Measurements from ENCODE around the gene FAM170B.

Gene FAM170B

DNA sequence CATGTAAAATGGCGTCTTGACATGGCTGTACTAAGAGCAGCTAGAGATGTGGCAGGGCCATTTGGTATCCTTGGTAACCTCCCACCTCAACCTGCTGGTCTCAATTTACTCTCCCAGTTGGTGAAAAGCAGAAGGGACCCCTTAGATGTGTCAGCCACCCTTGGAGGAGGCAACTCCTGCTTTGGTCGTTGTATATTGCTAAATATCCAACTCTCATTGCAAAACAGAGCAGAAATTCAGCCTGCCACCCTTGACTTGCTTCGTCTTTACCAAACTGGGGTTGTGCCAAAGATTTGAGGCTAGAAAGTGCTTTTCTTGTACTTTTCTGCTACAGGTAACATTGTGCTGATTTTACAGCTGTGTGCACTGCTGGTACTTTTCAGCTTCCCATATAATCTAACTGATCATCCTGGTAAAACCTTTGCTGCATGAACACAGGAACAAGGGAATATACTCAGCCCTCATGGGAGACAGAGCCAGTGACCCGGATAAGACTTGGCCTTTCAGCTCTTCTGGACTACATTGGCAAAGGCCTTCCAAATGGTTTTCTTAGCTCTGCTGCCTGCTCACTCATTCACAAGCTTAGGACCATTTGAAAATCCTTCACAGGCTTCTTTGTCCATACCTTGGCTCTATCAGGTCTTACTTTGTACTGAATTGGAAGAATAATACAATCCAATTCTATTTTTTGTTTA is 16.3 kb downstream of the FAM170B start:
- no peaks in the 10 kb centered on the region for H3K36me3 ChIP-seq (ENCODE audit: control insufficient read depth, insufficient read depth, low read length)
- H3K4me3 ChIP-seq (ENCODE audit: low read depth, low read length): no peak overlapping the region
- no peak overlapping the region for H3K27ac ChIP-seq (ENCODE audit: low read depth, low read length)
- no peak overlapping the region for H3K9ac ChIP-seq (ENCODE audit: low read depth, low read length)
- no peaks in the 10 kb centered on the region for H3K9me3 ChIP-seq (ENCODE audit: control insufficient read depth, insufficient read depth, low read length)
- peaks cover 13% of the 10 kb centered on the region for H3K27me3 ChIP-seq (ENCODE audit: control insufficient read depth, insufficient read depth, low read length)
- H3K4me1 ChIP-seq (ENCODE audit: control insufficient read depth, insufficient read depth, low read length): peaks cover 4% of the 10 kb centered on the region

DNA sequence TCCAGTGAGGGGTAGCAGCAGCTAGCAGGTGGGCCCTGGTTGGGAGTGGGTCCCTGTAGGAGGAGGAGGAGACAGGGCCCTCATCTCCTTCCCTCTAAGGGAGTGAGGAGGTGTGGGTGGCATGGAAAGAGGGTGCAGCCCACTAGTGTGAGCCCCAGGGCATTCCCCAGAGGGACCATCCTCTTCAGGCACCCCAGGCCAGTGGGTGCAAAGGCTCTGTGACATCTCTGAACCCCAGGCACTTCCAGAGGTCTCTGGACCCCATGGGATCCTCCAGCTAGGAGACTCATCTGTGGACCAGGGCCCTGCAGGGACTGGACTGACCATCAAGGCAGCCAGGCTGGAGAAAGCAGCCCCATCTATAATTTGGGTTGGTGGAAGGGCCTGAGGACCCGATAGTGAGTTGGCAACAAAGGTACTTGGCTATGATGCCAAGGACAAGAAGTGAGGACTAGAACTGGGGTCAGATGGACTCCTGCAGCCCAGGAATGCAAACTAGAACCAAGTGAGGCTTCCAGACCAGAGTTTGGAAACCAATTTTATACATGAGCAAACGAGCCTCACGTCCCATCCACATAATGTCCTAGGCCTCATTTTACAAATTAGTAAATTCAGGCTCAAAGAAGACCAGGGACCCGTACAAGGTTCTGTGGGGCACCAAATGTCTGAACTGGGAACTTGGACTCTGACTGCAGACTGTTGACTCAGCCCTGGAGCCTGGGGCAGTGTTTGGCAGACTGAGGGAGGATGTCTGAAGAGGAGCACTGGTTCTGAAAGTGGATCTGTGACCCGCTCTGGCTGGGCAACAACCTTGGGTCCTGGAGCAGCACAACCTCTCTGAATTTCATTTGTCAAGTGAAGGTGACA is 17.1 kb downstream of the FAM170B start:
- H3K27ac ChIP-seq (ENCODE audit: low read depth, low read length): no peak overlapping the region
- no peaks in the 10 kb centered on the region for H3K9me3 ChIP-seq (ENCODE audit: control insufficient read depth, insufficient read depth, low read length)
- H3K36me3 ChIP-seq (ENCODE audit: control insufficient read depth, insufficient read depth, low read length): no peaks in the 10 kb centered on the region
- H3K4me3 ChIP-seq (ENCODE audit: low read depth, low read length): no peak overlapping the region
- no peak overlapping the region for H3K9ac ChIP-seq (ENCODE audit: low read depth, low read length)
- peaks cover 4% of the 10 kb centered on the region for H3K4me1 ChIP-seq (ENCODE audit: control insufficient read depth, insufficient read depth, low read length)
- peaks cover 13% of the 10 kb centered on the region for H3K27me3 ChIP-seq (ENCODE audit: control insufficient read depth, insufficient read depth, low read length)

DNA sequence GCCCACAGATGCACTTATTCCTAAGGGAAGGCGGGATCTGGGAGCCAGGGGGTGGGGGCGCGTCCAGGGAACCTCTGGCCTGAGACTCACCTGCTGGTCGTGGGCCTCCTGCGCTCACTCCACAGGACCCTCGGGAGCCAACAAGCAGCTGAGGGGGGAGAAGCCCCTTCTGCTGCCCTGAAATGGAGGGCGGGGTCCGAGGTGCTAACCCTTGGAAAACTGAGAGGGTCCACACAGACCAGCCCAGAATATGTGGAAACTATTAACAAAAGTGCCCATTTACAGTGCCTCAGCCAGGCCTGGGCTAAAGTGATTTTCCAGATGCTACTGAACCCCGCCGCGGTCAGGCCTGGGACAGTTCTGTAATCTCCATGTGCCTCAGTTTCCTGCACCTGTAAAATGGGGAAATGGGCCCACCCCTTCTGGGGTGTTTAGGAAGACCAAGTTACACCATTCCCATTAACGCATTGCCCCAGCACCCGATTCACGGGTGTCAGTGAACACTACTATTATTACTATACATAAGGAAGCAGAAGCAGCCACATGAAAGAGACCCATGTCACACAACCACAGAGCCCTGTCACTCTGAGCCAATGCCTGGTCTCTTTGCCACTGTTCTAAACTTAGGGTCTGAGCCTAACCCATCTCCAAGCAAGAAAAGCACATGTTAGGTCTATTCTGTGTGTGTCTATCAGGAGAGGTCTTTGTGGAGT is 17.9 kb downstream of the FAM170B start:
- H3K27ac ChIP-seq (ENCODE audit: low read depth, low read length): no peak overlapping the region
- no peaks in the 10 kb centered on the region for H3K36me3 ChIP-seq (ENCODE audit: control insufficient read depth, insufficient read depth, low read length)
- H3K4me3 ChIP-seq (ENCODE audit: low read depth, low read length): peak overlapping the region; percentile 57
- no peak overlapping the region for H3K9ac ChIP-seq (ENCODE audit: low read depth, low read length)
- peaks cover 4% of the 10 kb centered on the region for H3K4me1 ChIP-seq (ENCODE audit: control insufficient read depth, insufficient read depth, low read length)
- no peaks in the 10 kb centered on the region for H3K9me3 ChIP-seq (ENCODE audit: control insufficient read depth, insufficient read depth, low read length)
- peaks cover 13% of the 10 kb centered on the region for H3K27me3 ChIP-seq (ENCODE audit: control insufficient read depth, insufficient read depth, low read length)

DNA sequence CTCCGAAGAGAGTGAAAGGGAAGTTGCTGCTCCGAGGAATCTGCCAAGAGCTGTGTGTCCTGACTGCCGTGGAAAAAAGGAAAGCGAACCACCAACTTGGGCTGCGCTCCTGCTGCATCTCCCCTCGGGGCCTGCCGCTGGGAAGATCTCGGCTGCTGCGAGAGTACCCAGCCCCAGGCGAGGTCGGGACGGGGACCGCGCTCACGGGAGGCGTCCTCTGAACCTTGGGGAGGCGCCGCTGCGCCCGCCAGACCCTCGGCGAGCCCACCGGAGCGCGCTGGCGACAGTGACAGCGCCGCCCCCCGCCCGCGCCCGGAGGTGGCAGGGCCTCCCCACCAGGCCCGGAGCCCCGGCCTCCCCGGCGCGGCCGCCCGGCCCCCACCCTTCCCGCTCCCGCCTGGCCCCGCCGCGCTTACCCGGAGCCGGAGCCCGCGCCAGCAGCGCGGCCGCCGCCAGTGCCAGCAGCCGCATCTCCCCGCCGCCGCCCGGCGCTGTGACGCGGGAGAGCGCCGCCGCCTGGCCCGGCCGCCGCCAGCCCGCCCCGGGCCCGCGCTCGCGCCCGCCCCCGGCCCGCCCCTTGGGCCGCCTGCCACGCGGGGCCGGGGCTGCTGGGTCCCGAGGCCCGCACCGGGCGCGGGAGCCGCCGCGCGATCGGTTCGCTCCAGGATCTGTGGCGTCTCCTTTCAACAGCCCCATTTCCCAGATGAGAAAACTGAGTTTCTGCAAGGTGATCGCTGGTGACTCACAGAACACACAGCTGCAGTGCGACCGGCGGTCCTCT is 18.6 kb downstream of the FAM170B start, which contains the start of gene VSTM4:
VSTM4 (minus strand) TSS at position 508 of the 781 bp plus-strand sequence; CDS start at position 471, 37 bp downstream.
- Histone ChIP-seq H3K36me3 (ENCODE audit: control insufficient read depth, insufficient read depth, low read length) (no peaks in the 10 kb centered on the region), H3K27ac (ENCODE audit: low read depth, low read length) (no peak within 1 kb of the TSS), H3K4me3 (ENCODE audit: low read depth, low read length) (peak within 1 kb of the TSS; percentile 77), H3K9ac (ENCODE audit: low read depth, low read length) (no peak within 1 kb of the TSS; the same call in 1 of the 2 replicates), H3K4me1 (ENCODE audit: control insufficient read depth, insufficient read depth, low read length) (peaks cover 4% of the 10 kb centered on the region), H3K27me3 (ENCODE audit: control insufficient read depth, insufficient read depth, low read length) (peaks cover 13% of the 10 kb centered on the region), H3K9me3 (ENCODE audit: control insufficient read depth, insufficient read depth, low read length) (no peaks in the 10 kb centered on the region)

DNA sequence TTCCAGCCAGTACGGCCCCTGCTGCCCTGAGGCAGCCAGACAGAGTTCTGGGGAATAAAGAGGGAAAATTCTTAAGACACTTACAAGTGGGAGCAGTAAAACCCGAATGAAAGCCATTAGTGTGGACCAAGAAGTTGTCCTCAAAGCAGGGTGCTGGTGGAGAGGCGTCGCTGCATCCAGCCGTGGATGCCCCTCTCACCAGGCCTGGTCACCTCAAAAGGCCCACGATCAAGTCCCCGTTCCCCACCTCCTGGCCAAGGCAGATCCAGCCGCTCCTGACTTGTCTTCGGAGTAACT is 19.2 kb downstream of the FAM170B start:
- Histone ChIP-seq H3K36me3 (ENCODE audit: control insufficient read depth, insufficient read depth, low read length) (no peaks in the 10 kb centered on the region), H3K4me1 (ENCODE audit: control insufficient read depth, insufficient read depth, low read length) (no peaks in the 10 kb centered on the region), H3K9me3 (ENCODE audit: control insufficient read depth, insufficient read depth, low read length) (no peaks in the 10 kb centered on the region), H3K27me3 (ENCODE audit: control insufficient read depth, insufficient read depth, low read length) (peaks cover 13% of the 10 kb centered on the region), H3K9ac (ENCODE audit: low read depth, low read length) (no peak overlapping the region; the same call in 1 of the 2 replicates), H3K4me3 (ENCODE audit: low read depth, low read length) (peak overlapping the region; percentile 77), H3K27ac (ENCODE audit: low read depth, low read length) (no peak overlapping the region)

DNA sequence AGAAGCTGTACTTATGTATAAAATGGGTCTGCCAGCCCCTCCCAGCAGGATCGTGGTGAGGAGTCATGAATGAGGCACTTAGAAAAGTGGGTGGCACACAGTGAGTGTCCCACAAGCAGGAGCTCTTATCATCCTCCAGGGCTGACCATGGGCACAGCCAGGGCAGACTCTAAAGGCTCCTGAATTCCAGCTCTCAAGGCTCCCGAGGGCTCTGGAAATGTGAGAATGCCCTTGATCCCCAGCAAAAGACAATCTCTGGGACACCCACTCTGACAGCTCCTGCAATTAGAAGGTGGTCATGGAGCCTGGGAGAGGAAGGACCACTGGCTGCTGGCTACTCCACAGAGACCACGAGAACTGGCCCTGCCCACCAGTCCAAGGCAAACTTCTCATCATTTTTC is 20.1 kb downstream of the FAM170B start:
- no peaks in the 10 kb centered on the region for H3K36me3 ChIP-seq (ENCODE audit: control insufficient read depth, insufficient read depth, low read length)
- no peaks in the 10 kb centered on the region for H3K4me1 ChIP-seq (ENCODE audit: control insufficient read depth, insufficient read depth, low read length)
- H3K27me3 ChIP-seq (ENCODE audit: control insufficient read depth, insufficient read depth, low read length): peaks cover 13% of the 10 kb centered on the region
- no peaks in the 10 kb centered on the region for H3K9me3 ChIP-seq (ENCODE audit: control insufficient read depth, insufficient read depth, low read length)
- no peak overlapping the region for H3K9ac ChIP-seq (ENCODE audit: low read depth, low read length)
- H3K4me3 ChIP-seq (ENCODE audit: low read depth, low read length): no peak overlapping the region
- no peak overlapping the region for H3K27ac ChIP-seq (ENCODE audit: low read depth, low read length)

DNA sequence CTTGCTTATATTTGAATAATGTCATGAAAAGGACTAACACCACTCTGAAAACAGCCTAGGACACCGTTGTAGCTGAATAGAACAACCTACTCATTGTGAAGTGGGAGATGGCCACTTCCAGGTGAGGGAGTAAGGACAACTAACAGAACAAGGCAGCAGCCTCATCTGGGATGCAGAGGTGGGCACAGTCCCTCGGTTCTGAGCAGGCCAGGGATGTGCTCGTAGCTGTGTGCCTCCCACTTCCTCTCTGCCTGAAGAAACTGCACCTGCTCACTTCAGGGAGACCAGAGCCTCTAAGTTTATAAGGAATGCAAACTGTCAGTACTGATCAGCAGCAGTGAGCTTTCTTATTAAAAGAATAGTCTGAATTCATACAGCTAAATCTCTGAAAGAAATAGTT is 21.0 kb downstream of the FAM170B start:
- Histone ChIP-seq H3K27ac (ENCODE audit: low read depth, low read length) (no peak overlapping the region), H3K4me1 (ENCODE audit: control insufficient read depth, insufficient read depth, low read length) (no peaks in the 10 kb centered on the region), H3K4me3 (ENCODE audit: low read depth, low read length) (no peak overlapping the region), H3K36me3 (ENCODE audit: control insufficient read depth, insufficient read depth, low read length) (no peaks in the 10 kb centered on the region), H3K27me3 (ENCODE audit: control insufficient read depth, insufficient read depth, low read length) (peaks cover 13% of the 10 kb centered on the region), H3K9me3 (ENCODE audit: control insufficient read depth, insufficient read depth, low read length) (no peaks in the 10 kb centered on the region), H3K9ac (ENCODE audit: low read depth, low read length) (no peak overlapping the region)

DNA sequence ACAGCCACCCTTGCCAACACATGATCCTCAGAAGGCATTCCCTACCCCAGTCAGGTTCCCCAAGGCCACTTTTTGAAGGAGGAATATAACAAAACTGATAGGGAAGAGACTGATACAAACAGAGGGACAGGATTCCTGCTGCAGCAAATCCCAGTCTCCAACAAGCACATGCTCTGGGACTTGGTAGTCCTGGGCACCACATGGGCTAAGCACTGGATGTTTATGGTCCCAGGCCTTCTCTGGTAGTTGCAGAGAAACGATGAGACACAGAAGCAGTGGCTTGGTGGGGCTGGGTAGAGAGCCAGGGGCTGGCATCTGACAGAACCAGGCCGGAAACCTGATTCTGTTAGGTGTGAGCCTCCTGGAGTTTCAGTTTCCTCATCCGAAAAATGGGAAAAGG is 21.7 kb downstream of the FAM170B start:
- Histone ChIP-seq H3K9me3 (ENCODE audit: control insufficient read depth, insufficient read depth, low read length) (no peaks in the 10 kb centered on the region), H3K4me1 (ENCODE audit: control insufficient read depth, insufficient read depth, low read length) (no peaks in the 10 kb centered on the region), H3K4me3 (ENCODE audit: low read depth, low read length) (no peak overlapping the region), H3K27me3 (ENCODE audit: control insufficient read depth, insufficient read depth, low read length) (peaks cover 13% of the 10 kb centered on the region), H3K36me3 (ENCODE audit: control insufficient read depth, insufficient read depth, low read length) (no peaks in the 10 kb centered on the region), H3K27ac (ENCODE audit: low read depth, low read length) (no peak overlapping the region), H3K9ac (ENCODE audit: low read depth, low read length) (no peak overlapping the region)

DNA sequence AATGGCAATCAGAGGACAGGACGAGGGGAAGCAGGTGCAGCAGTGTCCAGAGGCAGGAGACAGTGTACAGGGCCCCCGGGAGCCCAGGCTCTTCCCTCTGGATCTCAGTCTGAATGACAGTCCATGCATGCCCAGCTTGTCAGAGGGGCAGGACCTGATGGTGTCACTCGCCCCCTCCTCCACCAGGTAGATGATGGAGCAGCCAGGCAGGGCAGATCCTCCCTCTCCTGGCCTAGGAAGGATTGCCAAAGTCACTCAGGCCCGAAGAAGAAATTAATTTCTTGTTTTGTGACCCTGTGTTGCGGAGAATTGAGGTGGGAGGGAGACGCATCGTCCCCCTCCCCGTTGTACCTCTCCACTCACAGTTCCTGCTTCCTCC is 22.5 kb downstream of the FAM170B start:
- H3K27ac ChIP-seq (ENCODE audit: low read depth, low read length): no peak overlapping the region
- H3K36me3 ChIP-seq (ENCODE audit: control insufficient read depth, insufficient read depth, low read length): no peaks in the 10 kb centered on the region
- H3K9me3 ChIP-seq (ENCODE audit: control insufficient read depth, insufficient read depth, low read length): no peaks in the 10 kb centered on the region
- no peak overlapping the region for H3K4me3 ChIP-seq (ENCODE audit: low read depth, low read length)
- no peaks in the 10 kb centered on the region for H3K4me1 ChIP-seq (ENCODE audit: control insufficient read depth, insufficient read depth, low read length)
- no peak overlapping the region for H3K9ac ChIP-seq (ENCODE audit: low read depth, low read length)
- H3K27me3 ChIP-seq (ENCODE audit: control insufficient read depth, insufficient read depth, low read length): peaks cover 13% of the 10 kb centered on the region

DNA sequence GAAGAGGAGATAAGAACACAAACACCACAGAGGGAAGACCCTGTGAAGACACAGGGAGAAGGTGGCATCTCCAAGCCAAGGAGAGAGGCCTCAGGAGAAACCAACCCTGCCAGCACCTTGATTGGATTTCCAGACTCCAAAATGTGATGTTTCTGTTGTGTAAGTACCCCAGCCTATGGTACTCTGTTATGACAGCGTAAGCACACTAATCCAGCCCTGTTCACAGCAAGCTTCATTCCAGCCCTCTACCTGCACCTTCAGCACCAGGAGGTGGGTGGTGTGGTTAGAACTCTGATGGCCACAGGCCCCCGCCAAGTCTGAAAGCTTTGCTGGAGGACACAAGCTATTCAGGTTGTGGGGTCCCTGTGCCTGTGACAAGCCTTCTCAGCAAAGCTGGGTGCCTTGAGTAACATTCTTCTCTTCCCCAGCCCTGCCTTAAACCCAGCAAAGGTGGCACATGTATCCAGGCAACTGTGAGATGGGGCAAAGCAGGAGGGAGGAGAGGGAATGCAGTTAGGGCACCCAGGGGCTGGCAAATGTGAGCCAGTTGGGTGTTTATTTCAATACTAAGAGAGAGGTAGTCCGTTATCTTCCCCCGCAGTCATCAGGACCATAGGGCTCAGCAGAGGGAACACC is 23.0 kb downstream of the FAM170B start:
- no peak overlapping the region for H3K4me3 ChIP-seq (ENCODE audit: low read depth, low read length)
- no peaks in the 10 kb centered on the region for H3K36me3 ChIP-seq (ENCODE audit: control insufficient read depth, insufficient read depth, low read length)
- no peaks in the 10 kb centered on the region for H3K4me1 ChIP-seq (ENCODE audit: control insufficient read depth, insufficient read depth, low read length)
- H3K27ac ChIP-seq (ENCODE audit: low read depth, low read length): no peak overlapping the region
- H3K9ac ChIP-seq (ENCODE audit: low read depth, low read length): no peak overlapping the region
- H3K27me3 ChIP-seq (ENCODE audit: control insufficient read depth, insufficient read depth, low read length): peaks cover 13% of the 10 kb centered on the region
- H3K9me3 ChIP-seq (ENCODE audit: control insufficient read depth, insufficient read depth, low read length): no peaks in the 10 kb centered on the region

Measured in HUES48 (cell line).